Glutamatergic neuron (in vitro differentiated cells): ENCODE data around the gene NMNAT3. TPM values are rescaled to one million over a fixed set of nuclear protein-coding genes. Genes with fewer than 3 reads are reported as not detected.

Experiments used
- DNase-seq: peaks from one replicate; pipeline ENCODE4 v3.0.0; 2022
- H3K27ac Mint-ChIP-seq: one replicate; pipeline ENCODE4 v1.8.0; 2020; ENCODE audit warnings: mild to moderate bottlenecking, mixed read lengths, inconsistent platforms; ENCODE audit not compliant: unreplicated experiment
- H3K27me3 Mint-ChIP-seq: one replicate; pipeline ENCODE4 v1.8.0; 2020; ENCODE audit warnings: mild to moderate bottlenecking, moderate library complexity, mixed read lengths, inconsistent platforms; ENCODE audit not compliant: unreplicated experiment
- H3K36me3 Mint-ChIP-seq: one replicate; pipeline ENCODE4 v1.8.0; 2020; ENCODE audit warnings: mild to moderate bottlenecking, mixed read lengths, inconsistent platforms; ENCODE audit not compliant: unreplicated experiment
- H3K4me1 Mint-ChIP-seq: one replicate; pipeline ENCODE4 v1.8.0; 2020; ENCODE audit warnings: mild to moderate bottlenecking, low read depth, mixed read lengths, inconsistent platforms; ENCODE audit not compliant: unreplicated experiment
- H3K4me3 Mint-ChIP-seq: one replicate; pipeline ENCODE4 v1.8.0; 2020; ENCODE audit warnings: mild to moderate bottlenecking, mixed read lengths, inconsistent platforms; ENCODE audit not compliant: unreplicated experiment
- H3K9me3 Mint-ChIP-seq: one replicate; pipeline ENCODE4 v1.8.0; 2020; ENCODE audit warnings: mild to moderate bottlenecking, moderate library complexity, mixed read lengths, inconsistent platforms; ENCODE audit not compliant: unreplicated experiment
- CTCF ChIP-seq: fragments of 200-600 bp; sonication (generic); IDR thresholded peaks from one replicate; pipeline ENCODE4 v1.5.0; 2021; ENCODE audit not compliant: partially characterized antibody, unreplicated experiment
- total RNA-seq: library from RNA; stranded (reverse); fragmentation: NEBNext Ultra II Directional; extraction: Animal tissue kit (Norgen Biotek cat#: 25700); gene quantifications from one replicate; pipeline ENCODE4 v1.2.1, GENCODE V29; 2021; ENCODE audit not compliant: unreplicated experiment

NMNAT3 gene
- total RNA-seq, 1 donor from 2014 or later, result 0.61 TPM

GRCh38 chr3:139578783-139579182, 99.0 kb downstream of the NMNAT3 start:
- no peak for TF ChIP-seq CTCF
- Mint-ChIP-seq H3K36me3 (peaks cover 1% of the 10 kb centered on the region), H3K4me1 (no peaks in the 10 kb centered on the region), H3K9me3 (no peaks in the 10 kb centered on the region), H3K4me3 (no peak overlapping the region), H3K27me3 (no peaks in the 10 kb centered on the region), H3K27ac (no peak overlapping the region)
- DNase-seq, result no peak

GRCh38 chr3:139577909-139578308, 99.9 kb downstream of the NMNAT3 start:
- no peak for DNase-seq
- H3K36me3 Mint-ChIP-seq, result peaks cover 5% of the 10 kb centered on the region
- H3K27me3 Mint-ChIP-seq, result no peaks in the 10 kb centered on the region
- H3K27ac Mint-ChIP-seq, result no peak overlapping the region
- no peak for TF ChIP-seq CTCF
- H3K4me3 Mint-ChIP-seq, result no peak overlapping the region
- H3K4me1 Mint-ChIP-seq, result no peaks in the 10 kb centered on the region
- H3K9me3 Mint-ChIP-seq, result peaks cover 2% of the 10 kb centered on the region

- TF ChIP-seq CTCF, result no peak
- peaks cover 5% of the 10 kb centered on the region for H3K36me3 Mint-ChIP-seq
- H3K4me1 Mint-ChIP-seq, result no peaks in the 10 kb centered on the region
- no peaks in the 10 kb centered on the region for H3K27me3 Mint-ChIP-seq
- no peak overlapping the region for H3K4me3 Mint-ChIP-seq
- peaks cover 2% of the 10 kb centered on the region for H3K9me3 Mint-ChIP-seq
- no peak for DNase-seq
- no peak overlapping the region for H3K27ac Mint-ChIP-seq
Measured at GRCh38 chr3:139577346-139577745, 100.4 kb downstream of the NMNAT3 start.

GRCh38 chr3:139574026-139574947, 103.5 kb downstream of the NMNAT3 start:
- no peak for TF ChIP-seq CTCF
- Mint-ChIP-seq H3K27ac (no peak overlapping the region), H3K4me3 (no peak overlapping the region), H3K4me1 (no peaks in the 10 kb centered on the region), H3K9me3 (peaks cover 12% of the 10 kb centered on the region), H3K27me3 (no peaks in the 10 kb centered on the region), H3K36me3 (peaks cover 23% of the 10 kb centered on the region)
- no peak for DNase-seq
